ENCODE measurements around the gene SMOC2.
A peak's percentile ranks its signal among the peaks of the same experiment; 100 is the strongest.

The SMOC2 gene

GRCh38 chr6:168709390-168709789 lies 268.4 kb downstream of the SMOC2 start:
- H3K27me3 ChIP-seq (replicated peaks; ENCODE audit: control insufficient read depth, insufficient read depth, low read length) = peaks cover 31% of the 10 kb centered on the region

GRCh38 chr6:168709991-168710390 lies 269.0 kb downstream of the SMOC2 start:
- H3K36me3 ChIP-seq (ENCODE audit: control insufficient read depth, insufficient read depth, low read length, severe bottlenecking) = no peaks in the 10 kb centered on the region
- no peak overlapping the region for H3K4me3 ChIP-seq (ENCODE audit: low read length)
- no peak for DNase-seq (ENCODE audit: low read depth)

More at GRCh38 chr6:168709390-168709789, 268.4 kb downstream of the SMOC2 start:
- Histone ChIP-seq H3K4me3 (ENCODE audit: low read length) (no peak overlapping the region), H3K9ac (ENCODE audit: low read length) (no peak overlapping the region), H3K4me1 (ENCODE audit: control insufficient read depth, insufficient read depth, low read length) (no peaks in the 10 kb centered on the region), H3K9me3 (ENCODE audit: control insufficient read depth, low read length) (no peaks in the 10 kb centered on the region), H3K36me3 (ENCODE audit: control insufficient read depth, insufficient read depth, low read length, severe bottlenecking) (no peaks in the 10 kb centered on the region)
- no peak for DNase-seq (ENCODE audit: low read depth)

GRCh38 chr6:168711049-168711640 lies 270.2 kb downstream of the SMOC2 start:
- Histone ChIP-seq H3K9me3 (ENCODE audit: control insufficient read depth, low read length) (no peaks in the 10 kb centered on the region), H3K4me3 (ENCODE audit: low read length) (no peak overlapping the region), H3K27me3 (replicated peaks; ENCODE audit: control insufficient read depth, insufficient read depth, low read length) (peaks cover 24% of the 10 kb centered on the region), H3K36me3 (ENCODE audit: control insufficient read depth, insufficient read depth, low read length, severe bottlenecking) (no peaks in the 10 kb centered on the region), H3K9ac (ENCODE audit: low read length) (no peak overlapping the region), H3K4me1 (ENCODE audit: control insufficient read depth, insufficient read depth, low read length) (no peaks in the 10 kb centered on the region)
- DNase-seq (ENCODE audit: low read depth) = peak; percentile 11

More at GRCh38 chr6:168709991-168710390, 269.0 kb downstream of the SMOC2 start:
- no peaks in the 10 kb centered on the region for H3K4me1 ChIP-seq (ENCODE audit: control insufficient read depth, insufficient read depth, low read length)
- H3K9me3 ChIP-seq (ENCODE audit: control insufficient read depth, low read length) = no peaks in the 10 kb centered on the region
- H3K9ac ChIP-seq (ENCODE audit: low read length) = no peak overlapping the region
- peaks cover 28% of the 10 kb centered on the region for H3K27me3 ChIP-seq (replicated peaks; ENCODE audit: control insufficient read depth, insufficient read depth, low read length)

GRCh38 chr6:168711666-168712300 lies 270.8 kb downstream of the SMOC2 start:
- Histone ChIP-seq H3K9ac (ENCODE audit: low read length) (no peak overlapping the region), H3K4me3 (ENCODE audit: low read length) (no peak overlapping the region), H3K36me3 (ENCODE audit: control insufficient read depth, insufficient read depth, low read length, severe bottlenecking) (no peaks in the 10 kb centered on the region), H3K9me3 (ENCODE audit: control insufficient read depth, low read length) (no peaks in the 10 kb centered on the region), H3K4me1 (ENCODE audit: control insufficient read depth, insufficient read depth, low read length) (no peaks in the 10 kb centered on the region), H3K27me3 (replicated peaks; ENCODE audit: control insufficient read depth, insufficient read depth, low read length) (peaks cover 18% of the 10 kb centered on the region)
- DNase-seq (ENCODE audit: low read depth) = no peak

GRCh38 chr6:168712993-168713392 lies 272.0 kb downstream of the SMOC2 start:
- Histone ChIP-seq H3K4me3 (ENCODE audit: low read length) (no peak overlapping the region), H3K27me3 (replicated peaks; ENCODE audit: control insufficient read depth, insufficient read depth, low read length) (peaks cover 16% of the 10 kb centered on the region), H3K4me1 (ENCODE audit: control insufficient read depth, insufficient read depth, low read length) (no peaks in the 10 kb centered on the region)

GRCh38 chr6:168713839-168714238 lies 272.9 kb downstream of the SMOC2 start:
- H3K9me3 ChIP-seq (ENCODE audit: control insufficient read depth, low read length) = no peaks in the 10 kb centered on the region
- no peaks in the 10 kb centered on the region for H3K36me3 ChIP-seq (ENCODE audit: control insufficient read depth, insufficient read depth, low read length, severe bottlenecking)
- no peaks in the 10 kb centered on the region for H3K4me1 ChIP-seq (ENCODE audit: control insufficient read depth, insufficient read depth, low read length)
- no peak overlapping the region for H3K4me3 ChIP-seq (ENCODE audit: low read length)
- H3K27me3 ChIP-seq (replicated peaks; ENCODE audit: control insufficient read depth, insufficient read depth, low read length) = peaks cover 16% of the 10 kb centered on the region
- DNase-seq (ENCODE audit: low read depth) = no peak
- H3K9ac ChIP-seq (ENCODE audit: low read length) = no peak overlapping the region

More at GRCh38 chr6:168712993-168713392, 272.0 kb downstream of the SMOC2 start:
- H3K9ac ChIP-seq (ENCODE audit: low read length) = no peak overlapping the region
- DNase-seq (ENCODE audit: low read depth) = no peak
- no peaks in the 10 kb centered on the region for H3K36me3 ChIP-seq (ENCODE audit: control insufficient read depth, insufficient read depth, low read length, severe bottlenecking)
- H3K9me3 ChIP-seq (ENCODE audit: control insufficient read depth, low read length) = no peaks in the 10 kb centered on the region

- Histone ChIP-seq H3K4me3 (ENCODE audit: low read length) (no peak overlapping the region), H3K36me3 (ENCODE audit: control insufficient read depth, insufficient read depth, low read length, severe bottlenecking) (no peaks in the 10 kb centered on the region)
- no peak for DNase-seq (ENCODE audit: low read depth)
Measured at GRCh38 chr6:168714547-168715260, 273.7 kb downstream of the SMOC2 start.

GRCh38 chr6:168715643-168716481 lies 274.9 kb downstream of the SMOC2 start:
- Histone ChIP-seq H3K4me3 (ENCODE audit: low read length) (no peak overlapping the region), H3K36me3 (ENCODE audit: control insufficient read depth, insufficient read depth, low read length, severe bottlenecking) (no peaks in the 10 kb centered on the region), H3K9ac (ENCODE audit: low read length) (no peak overlapping the region), H3K27me3 (replicated peaks; ENCODE audit: control insufficient read depth, insufficient read depth, low read length) (peaks cover 20% of the 10 kb centered on the region), H3K4me1 (ENCODE audit: control insufficient read depth, insufficient read depth, low read length) (no peaks in the 10 kb centered on the region), H3K9me3 (ENCODE audit: control insufficient read depth, low read length) (no peaks in the 10 kb centered on the region)
- no peak for DNase-seq (ENCODE audit: low read depth)

More at GRCh38 chr6:168714547-168715260, 273.7 kb downstream of the SMOC2 start:
- no peak overlapping the region for H3K9ac ChIP-seq (ENCODE audit: low read length)
- H3K4me1 ChIP-seq (ENCODE audit: control insufficient read depth, insufficient read depth, low read length) = no peaks in the 10 kb centered on the region
- H3K27me3 ChIP-seq (replicated peaks; ENCODE audit: control insufficient read depth, insufficient read depth, low read length) = peaks cover 13% of the 10 kb centered on the region
- H3K9me3 ChIP-seq (ENCODE audit: control insufficient read depth, low read length) = no peaks in the 10 kb centered on the region

- Histone ChIP-seq H3K36me3 (ENCODE audit: control insufficient read depth, insufficient read depth, low read length, severe bottlenecking) (no peaks in the 10 kb centered on the region), H3K4me3 (ENCODE audit: low read length) (no peak overlapping the region), H3K27me3 (replicated peaks; ENCODE audit: control insufficient read depth, insufficient read depth, low read length) (peaks cover 20% of the 10 kb centered on the region), H3K4me1 (ENCODE audit: control insufficient read depth, insufficient read depth, low read length) (no peaks in the 10 kb centered on the region), H3K9me3 (ENCODE audit: control insufficient read depth, low read length) (no peaks in the 10 kb centered on the region), H3K9ac (ENCODE audit: low read length) (no peak overlapping the region)
- DNase-seq (ENCODE audit: low read depth) = no peak
Measured at GRCh38 chr6:168716581-168716980, 275.6 kb downstream of the SMOC2 start.

GRCh38 chr6:168717491-168717890 lies 276.5 kb downstream of the SMOC2 start:
- Histone ChIP-seq H3K9me3 (ENCODE audit: control insufficient read depth, low read length) (no peaks in the 10 kb centered on the region), H3K36me3 (ENCODE audit: control insufficient read depth, insufficient read depth, low read length, severe bottlenecking) (no peaks in the 10 kb centered on the region), H3K4me1 (ENCODE audit: control insufficient read depth, insufficient read depth, low read length) (no peaks in the 10 kb centered on the region), H3K27me3 (replicated peaks; ENCODE audit: control insufficient read depth, insufficient read depth, low read length) (peaks cover 17% of the 10 kb centered on the region), H3K4me3 (ENCODE audit: low read length) (no peak overlapping the region), H3K9ac (ENCODE audit: low read length) (no peak overlapping the region)
- DNase-seq (ENCODE audit: low read depth) = no peak
